Raji (cell line): ENCODE data around the gene TUBA4B.

Experiments
- POLR2A ChIP-seq: IDR thresholded peaks from 2 replicates; pipeline ENCODE4 v1.6.1; 2011; ENCODE audit warnings: low read depth, low read length, control low read depth; ENCODE audit not compliant: insufficient read depth

The TUBA4B gene

GRCh38 chr2:219287580-219288265, 34.7 kb downstream of the TUBA4B start:
- TF ChIP-seq POLR2A: no peak

- TF ChIP-seq POLR2A: no peak
These were observed 36.1 kb downstream of the TUBA4B start for GRCh38 chr2:219289195-219289536.

- TF ChIP-seq POLR2A: no peak
These were observed 36.7 kb downstream of the TUBA4B start for GRCh38 chr2:219289537-219290361.

GRCh38 chr2:219290381-219291171, 37.5 kb downstream of the TUBA4B start:
- TF ChIP-seq POLR2A: no peak

GRCh38 chr2:219291394-219291793, 38.4 kb downstream of the TUBA4B start:
- no peak for TF ChIP-seq POLR2A

GRCh38 chr2:219291910-219292490, 39.0 kb downstream of the TUBA4B start:
- no peak for TF ChIP-seq POLR2A

GRCh38 chr2:219292616-219293015, 39.6 kb downstream of the TUBA4B start:
- no peak for TF ChIP-seq POLR2A

- no peak for TF ChIP-seq POLR2A
These were observed 40.7 kb downstream of the TUBA4B start for GRCh38 chr2:219293736-219294231.

- TF ChIP-seq POLR2A: peak; percentile 66
These were observed 41.6 kb downstream of the TUBA4B start for GRCh38 chr2:219294356-219295351.

- TF ChIP-seq POLR2A: no peak
These were observed 43.1 kb downstream of the TUBA4B start for GRCh38 chr2:219296142-219296541.

- no peak for TF ChIP-seq POLR2A
These were observed 43.8 kb downstream of the TUBA4B start for GRCh38 chr2:219296631-219297391.

GRCh38 chr2:219297766-219298456, 44.9 kb downstream of the TUBA4B start:
- TF ChIP-seq POLR2A: no peak

GRCh38 chr2:219298759-219299371, 45.8 kb downstream of the TUBA4B start:
- 0 out of 2 replicates have a peak, but pooled peaks have one; percentile 27 for TF ChIP-seq POLR2A

- TF ChIP-seq POLR2A: no peak
These were observed 46.3 kb downstream of the TUBA4B start for GRCh38 chr2:219299372-219299760.
